GM20000 (cell line): Measurements from ENCODE around the gene RAB3B.
A peak's percentile ranks its signal among the peaks of the same experiment; 100 is the strongest.

ENCODE experiments used
- DNase-seq: peaks from one replicate; pipeline ENCODE4 v3.0.0; 2012; ENCODE audit warnings: low spot score
- CTCF ChIP-seq: IDR thresholded peaks from 2 replicates; pipeline ENCODE4 v1.5.1; 2012; ENCODE audit warnings: mild to moderate bottlenecking, control low read depth; ENCODE audit errors: extremely low read depth, missing control alignments

The RAB3B gene, protein sequence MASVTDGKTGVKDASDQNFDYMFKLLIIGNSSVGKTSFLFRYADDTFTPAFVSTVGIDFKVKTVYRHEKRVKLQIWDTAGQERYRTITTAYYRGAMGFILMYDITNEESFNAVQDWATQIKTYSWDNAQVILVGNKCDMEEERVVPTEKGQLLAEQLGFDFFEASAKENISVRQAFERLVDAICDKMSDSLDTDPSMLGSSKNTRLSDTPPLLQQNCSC

GRCh38 chr1:51990478-51990965 lies at the start of gene RAB3B:
Gene RAB3B (minus strand): TSS chr1:51990700. CDS start chr1:51977117, 13,583 bp downstream.
- no peak for TF ChIP-seq CTCF

DNA sequence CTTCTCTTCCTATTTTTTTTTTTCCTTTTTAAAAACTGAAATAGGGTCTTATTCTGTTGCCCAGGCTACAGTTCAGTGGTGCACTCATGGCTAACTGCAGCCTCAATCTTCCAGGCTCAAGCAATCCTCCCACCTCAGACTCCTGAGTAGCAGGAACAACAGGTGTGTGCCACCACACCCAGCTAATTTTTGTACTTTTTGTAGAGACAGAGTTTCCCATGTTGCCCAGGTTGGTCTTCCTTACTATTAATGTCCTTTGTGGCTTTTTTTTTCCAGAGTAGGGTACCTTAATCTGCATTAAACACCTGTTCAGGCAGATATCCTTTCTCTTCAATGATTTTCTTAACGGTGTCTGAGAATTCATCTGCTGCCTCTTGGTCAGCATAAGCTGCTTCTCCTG lies 47.4 kb upstream of the RAB3B start:
- no peak for TF ChIP-seq CTCF
- no peak for DNase-seq

More at GRCh38 chr1:51990478-51990965, at the start of gene RAB3B:
- peak; percentile 82 for DNase-seq

DNA sequence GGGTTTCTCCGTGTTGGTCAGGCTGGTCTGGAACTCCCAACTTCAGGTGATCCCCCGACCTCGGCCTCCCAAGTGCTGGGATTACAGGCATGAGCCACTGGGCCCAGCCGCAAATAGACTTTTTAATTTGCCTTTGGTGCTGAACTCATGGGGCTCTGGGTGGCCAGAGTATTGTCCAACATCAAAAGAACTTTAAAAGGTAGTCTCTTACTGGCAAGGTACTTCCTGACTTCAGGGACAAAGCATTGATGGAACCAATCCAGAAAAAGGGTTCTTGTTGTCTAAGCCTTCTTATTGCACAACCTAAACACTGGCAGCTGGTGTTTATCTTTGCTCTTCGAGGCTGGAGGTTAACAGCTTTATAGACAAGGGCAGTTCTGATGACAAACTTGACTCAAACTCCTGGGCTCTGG lies 46.9 kb upstream of the RAB3B start:
- TF ChIP-seq CTCF = no peak
- DNase-seq = no peak

DNA sequence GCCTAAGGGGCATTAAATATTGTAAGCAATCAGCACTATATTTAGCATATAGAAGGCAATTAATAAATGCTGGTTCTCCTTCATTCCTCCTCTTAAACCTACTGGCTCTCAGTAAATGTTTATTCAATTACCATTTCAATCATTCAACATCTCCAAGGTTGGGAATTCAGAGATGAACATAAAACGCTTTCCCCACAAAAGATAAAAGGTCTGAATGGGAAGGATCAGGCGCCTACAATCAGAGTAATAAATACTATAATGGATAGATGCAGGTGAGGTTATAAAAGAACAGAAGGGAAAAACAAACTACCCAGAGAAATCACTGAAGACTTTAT lies 43.5 kb upstream of the RAB3B start:
- no peak for DNase-seq
- TF ChIP-seq CTCF = no peak

GRCh38 chr1:52033190-52034049 lies 42.9 kb upstream of the RAB3B start, which contains the start of gene KTI12:
Gene KTI12 (minus strand): TSS chr1:52033810. CDS start chr1:52033761, 49 bp downstream.
- TF ChIP-seq CTCF = no peak

GRCh38 chr1:52032785-52033131 lies 42.3 kb upstream of the RAB3B start:
- DNase-seq = peak; percentile 55
- no peak for TF ChIP-seq CTCF

More at GRCh38 chr1:52033190-52034049, 42.9 kb upstream of the RAB3B start, which contains the start of gene KTI12:
- peak; percentile 91 for DNase-seq
